ENCODE measurements around the gene B3GLCT.
"Not testable (repeated sequence)": the region's sequence is repeated elsewhere in the genome, so short reads cannot be mapped to it uniquely, and the experiment has no call there.

The B3GLCT gene

DNA sequence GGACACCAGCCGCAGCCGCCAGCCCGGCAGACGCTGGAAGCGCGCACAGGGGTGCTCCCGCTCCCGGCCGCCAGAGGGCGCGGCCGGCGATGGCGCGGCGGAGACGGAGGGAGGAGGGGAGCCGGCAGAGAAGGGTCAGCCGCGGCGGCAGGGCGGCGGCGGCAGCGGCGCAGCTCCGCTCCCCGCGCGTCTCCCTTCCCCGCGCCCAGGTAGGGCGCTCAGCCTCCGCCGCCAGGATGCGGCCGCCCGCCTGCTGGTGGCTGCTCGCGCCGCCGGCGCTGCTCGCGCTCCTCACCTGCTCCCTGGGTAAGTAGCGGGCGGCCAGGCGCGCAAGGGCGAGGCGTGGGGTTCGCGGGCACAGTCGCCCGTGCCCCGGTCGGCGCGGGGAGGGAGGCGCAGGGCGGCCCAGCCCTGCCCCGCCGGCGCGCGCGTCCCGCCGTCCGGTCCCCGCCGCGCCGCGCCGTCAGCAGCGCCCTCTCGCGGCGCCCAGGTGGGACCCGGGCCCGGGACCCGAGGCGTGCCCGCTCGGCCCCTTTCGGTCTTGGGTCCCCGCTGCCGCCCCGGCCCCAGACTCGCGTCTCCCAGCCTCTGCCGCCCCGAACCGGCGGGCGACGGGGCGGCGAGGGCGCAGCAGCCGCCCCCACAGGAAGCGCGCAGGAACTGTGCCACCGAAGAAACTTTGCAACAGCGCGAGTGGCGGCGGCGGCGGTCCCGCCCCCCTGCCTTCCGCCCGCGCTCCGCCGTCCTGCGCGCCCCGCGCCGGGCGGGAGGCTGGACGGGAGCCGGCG is at the start of gene B3GLCT:
Gene B3GLCT, plus strand, starts transcription at position 127 of the 788 bp plus-strand sequence. Its CDS starts 110 bp downstream, at position 237.
- DNase-seq (ENCODE audit: low read depth): peak; percentile 74

DNA sequence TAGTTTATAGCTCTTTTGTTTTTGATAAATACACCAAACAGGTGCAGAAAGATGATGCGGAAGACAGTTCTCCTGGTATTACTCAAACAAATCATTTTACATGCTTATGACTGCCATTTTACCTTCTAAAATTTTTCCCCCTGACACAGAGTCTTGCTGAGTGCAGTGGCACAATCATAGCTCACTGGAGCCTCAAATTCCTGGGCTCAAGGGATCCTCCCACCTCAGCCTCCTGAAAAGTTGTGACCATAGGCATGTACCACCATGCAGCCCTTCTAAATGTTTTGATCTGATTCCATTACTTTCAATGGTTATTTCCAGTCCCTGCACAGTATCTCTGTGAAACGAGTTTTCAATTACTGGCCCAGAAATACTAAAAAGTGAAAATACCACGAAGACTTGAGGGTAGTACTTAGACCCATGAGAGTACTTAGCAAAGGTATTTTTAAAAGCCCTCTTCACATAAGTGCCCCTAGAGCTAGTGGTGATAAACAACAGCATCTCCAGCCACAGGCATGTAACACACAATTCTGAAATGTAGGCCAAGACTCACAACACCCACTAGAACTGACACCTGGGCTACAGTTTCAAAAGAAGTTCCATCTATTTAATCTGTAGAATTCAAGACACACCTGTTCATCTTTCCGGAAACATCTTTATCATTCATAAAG is 49.3 kb upstream of the B3GLCT start:
- DNase-seq (ENCODE audit: low read depth): no peak

DNA sequence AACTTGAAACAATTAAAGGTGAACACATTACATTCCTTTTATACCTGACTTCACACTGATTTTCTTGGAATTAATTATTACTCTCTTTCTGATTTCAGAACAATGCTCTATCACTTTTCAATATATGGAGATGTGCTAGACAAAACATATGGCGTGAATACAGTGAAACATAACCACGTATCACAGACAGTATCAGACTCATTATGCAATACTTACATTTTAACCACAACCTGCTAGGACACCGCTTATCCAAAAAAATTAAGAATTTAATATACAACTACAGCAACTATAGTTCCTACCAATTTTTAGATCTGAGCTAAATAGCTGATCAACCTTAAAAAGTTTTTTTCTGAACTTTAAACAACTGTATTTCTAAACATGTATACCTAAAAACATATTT is 47.9 kb upstream of the B3GLCT start:
- no peak for DNase-seq (ENCODE audit: low read depth)

DNA sequence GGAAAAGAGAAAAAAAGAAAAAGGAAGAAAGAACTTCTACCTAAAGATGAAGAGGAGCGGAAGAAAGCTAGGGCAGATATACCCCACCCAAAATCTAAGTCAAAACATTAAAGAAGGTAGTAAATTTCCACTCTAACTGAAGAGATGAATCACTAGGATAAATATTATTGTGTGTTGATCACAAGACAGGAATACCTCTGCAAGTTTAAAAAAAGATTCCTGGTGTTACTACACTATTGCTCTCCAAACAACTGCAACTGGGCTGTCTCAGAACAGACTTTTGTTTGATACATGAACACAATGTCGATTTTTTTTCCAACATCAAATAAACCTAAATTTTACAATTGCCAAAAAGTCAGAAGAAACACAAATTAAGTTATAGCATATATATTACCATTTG is 44.8 kb upstream of the B3GLCT start:
- no peak for DNase-seq (ENCODE audit: low read depth)

DNA sequence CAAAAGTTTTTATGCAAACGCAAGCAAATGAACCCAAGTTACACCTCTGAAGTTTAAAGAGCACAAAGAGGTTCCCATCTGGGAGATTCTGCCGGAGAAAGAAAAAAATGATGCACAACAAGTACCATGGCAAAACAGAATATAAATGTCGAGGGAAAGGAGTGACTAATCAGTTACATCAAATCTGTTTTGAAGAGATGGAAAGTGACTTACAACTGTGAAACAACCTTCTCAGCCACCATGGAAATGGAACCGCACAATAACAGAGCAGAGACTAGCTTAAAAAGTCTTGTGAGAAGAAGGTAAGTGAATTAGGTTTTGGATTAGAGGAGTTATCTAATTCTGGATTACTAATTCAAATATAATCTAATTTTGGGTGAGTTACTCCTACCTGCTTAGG is 40.5 kb upstream of the B3GLCT start:
- no peak for DNase-seq (ENCODE audit: low read depth)

DNA sequence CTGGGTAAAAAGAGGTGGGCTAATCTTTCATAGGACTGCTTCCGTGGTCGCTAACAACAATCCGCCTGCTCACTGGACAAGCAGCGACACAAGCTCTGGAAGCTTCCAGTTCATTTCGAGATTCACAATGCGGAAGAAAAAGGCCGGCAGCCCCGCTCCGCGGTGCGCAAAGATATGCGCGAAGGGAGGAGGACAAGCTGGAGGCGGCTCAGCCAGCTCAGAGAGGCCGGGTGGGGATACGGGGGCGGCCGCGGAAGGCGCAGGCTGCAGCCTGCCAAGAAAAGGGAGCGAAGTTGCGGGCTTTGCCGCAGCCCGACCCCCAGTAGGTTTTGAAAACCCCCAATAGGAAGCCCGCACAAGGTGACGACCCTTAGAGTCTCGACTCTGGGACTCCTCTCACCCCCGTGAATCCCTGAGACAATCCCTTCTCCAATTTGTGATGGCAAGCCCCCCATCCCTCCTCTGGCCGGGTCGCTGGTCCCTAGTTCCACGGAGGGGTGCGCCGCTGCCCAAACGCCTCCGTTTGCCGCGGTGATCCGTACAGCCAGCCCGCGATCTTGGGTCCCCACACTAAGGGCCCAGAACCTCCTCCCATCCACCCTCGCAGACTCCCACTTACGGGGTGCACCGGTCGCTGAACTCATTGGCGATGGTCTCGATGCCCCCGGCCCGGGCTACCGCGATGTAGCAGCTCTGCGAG is 38.8 kb upstream of the B3GLCT start:
- peak; percentile 54 for DNase-seq (ENCODE audit: low read depth)

DNA sequence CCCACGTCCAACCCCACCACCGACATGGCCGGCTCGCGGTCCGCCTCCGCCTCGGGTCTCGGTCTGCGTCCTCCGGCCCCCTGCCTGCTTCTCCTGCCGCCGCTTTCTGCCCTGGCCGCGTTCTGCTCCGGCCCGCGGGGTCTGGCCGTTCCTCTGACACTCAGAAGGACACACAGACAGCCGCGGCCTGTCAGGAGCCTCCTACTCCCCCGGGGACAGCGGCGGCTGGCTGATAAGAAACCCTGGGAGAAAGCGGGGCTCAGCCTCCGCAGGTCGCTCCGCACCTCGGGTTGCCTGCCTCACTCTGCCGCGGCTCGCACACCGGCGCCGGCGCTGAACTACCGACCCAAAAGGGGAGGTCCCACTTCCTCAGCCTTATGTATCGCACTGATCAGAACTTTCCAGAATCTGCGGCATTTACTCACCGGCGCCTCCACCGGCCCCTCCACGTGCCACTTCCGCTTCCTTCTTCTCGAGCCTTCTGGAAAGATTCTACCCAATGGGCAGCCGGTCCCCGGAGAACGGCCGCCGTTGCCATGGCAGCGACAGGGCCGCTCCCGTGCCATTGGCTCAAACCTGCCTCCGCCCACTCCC is 38.1 kb upstream of the B3GLCT start, which contains the start of gene HSPH1:
Gene HSPH1, minus strand, starts transcription at position 348 of the 594 bp plus-strand sequence. Its CDS starts 322 bp downstream, at position 26.
- DNase-seq (ENCODE audit: low read depth): peak; percentile 99

DNA sequence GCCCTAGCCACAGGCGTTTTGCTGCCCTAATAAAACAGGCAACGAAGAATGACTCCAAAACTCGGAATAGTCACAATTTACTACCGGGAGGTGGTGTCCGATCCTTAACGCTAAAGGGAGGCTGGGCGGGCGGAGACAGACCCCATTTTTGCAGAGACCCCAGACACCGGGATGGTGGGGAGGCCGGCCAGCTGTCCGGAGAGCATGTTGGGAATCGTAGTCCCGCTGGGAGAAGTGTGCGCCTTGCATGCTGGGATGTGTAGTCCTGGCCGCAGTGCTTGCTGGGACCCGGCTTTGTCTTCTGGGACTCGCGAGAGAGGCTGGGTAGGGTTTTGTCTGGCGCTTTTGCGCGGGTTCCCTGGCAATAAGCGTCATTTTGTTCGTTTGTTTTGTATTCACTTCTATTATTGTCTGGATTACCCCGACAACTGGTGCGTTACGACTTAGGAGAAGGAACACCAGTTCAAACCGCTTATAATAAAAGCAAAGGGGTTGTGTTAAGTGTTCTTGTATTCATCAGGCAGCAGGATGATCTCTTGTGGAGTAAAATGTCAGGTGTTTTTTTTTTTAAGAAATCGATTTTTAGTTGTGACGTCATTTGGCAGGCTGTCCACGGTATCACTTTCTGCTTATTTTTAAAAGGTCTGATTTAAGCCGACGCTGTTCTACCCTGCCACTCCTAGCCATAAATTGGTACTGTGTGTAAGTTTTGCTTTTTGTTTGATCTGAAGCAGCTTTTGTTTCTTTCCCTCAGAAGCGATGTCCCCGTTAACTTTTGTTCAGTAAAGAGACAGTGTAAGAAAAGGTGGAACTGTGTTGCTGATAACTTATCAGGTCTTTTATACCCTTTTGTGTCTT is 37.4 kb upstream of the B3GLCT start:
- DNase-seq (ENCODE audit: low read depth): peak; percentile 91

DNA sequence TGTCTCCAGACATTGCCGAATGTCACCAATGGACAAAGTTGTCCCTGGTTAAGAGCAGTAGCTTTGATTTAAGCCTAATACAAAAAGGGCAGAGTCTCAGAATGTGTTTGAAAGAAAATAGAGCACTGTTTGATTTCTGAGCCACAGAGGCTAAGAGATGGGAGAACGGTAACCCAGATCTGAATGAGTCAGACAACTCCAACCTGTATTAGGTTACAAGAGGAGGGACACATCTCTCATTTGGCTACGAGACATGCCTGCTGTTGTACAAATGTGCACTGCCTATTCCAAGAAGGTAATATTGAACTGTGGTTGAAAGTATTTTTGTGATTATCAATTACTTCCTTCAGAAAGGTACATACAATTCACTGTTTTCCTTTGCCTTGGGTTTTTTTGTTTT is 33.2 kb upstream of the B3GLCT start:
- DNase-seq (ENCODE audit: low read depth): no peak

DNA sequence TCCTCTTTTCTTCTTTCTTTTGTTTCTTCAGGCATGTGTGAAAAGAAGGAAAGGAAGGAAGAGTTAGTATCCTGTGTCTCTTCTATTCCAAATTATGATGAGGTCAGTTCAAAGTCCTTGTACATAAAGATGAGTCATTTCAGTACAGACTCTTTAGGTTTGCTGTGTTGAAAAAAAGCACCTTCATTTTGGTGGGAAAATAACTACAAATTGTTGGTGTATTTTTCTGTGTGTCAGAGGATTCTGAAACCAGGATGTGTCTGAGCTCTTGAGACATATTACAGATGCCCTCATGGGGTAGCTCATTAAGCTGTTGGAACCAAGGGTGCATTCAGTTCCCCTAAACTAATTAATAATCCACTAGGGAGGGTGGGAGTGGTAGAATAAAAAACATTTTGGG is 32.3 kb upstream of the B3GLCT start:
- DNase-seq (ENCODE audit: low read depth): no peak

DNA sequence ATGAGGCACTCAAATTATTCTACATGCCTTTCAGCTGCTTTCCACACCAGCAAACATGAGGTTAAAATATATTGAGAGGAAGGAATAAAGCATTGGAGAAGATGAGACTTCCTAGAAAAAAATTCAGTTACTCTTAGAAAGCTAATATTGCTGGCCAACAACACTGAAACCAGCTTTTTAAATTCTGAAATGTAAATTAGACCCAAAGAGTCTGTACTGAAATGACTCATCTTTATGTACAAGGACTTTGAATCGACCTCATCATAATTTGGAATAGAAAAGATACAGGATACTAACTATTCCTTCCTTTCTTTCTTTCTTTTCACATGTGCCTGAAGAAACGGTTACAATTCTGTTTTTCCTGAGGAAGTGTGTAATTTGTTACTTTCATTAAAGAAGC is 31.6 kb upstream of the B3GLCT start:
- DNase-seq (ENCODE audit: low read depth): no peak

DNA sequence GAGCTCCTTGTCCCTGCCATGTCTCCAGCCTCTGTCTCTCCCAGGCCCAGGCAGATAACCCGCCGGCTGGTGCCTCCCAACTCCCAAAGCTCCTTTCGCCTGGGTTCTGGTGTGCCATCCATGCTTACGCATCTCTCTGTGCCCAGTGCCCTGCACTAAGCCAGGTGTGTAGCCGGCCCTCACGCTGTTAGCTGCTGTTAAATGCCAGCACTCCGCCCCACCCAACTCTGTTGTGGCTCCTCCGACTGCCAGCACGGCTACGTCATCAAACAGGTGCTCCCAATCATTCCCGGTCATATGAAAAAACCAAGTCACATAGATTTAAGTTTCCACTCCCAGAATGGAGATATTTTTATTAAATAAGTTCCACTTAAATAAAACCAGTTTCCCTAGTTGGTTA is 31.0 kb upstream of the B3GLCT start:
- no peak for DNase-seq (ENCODE audit: low read depth)

DNA sequence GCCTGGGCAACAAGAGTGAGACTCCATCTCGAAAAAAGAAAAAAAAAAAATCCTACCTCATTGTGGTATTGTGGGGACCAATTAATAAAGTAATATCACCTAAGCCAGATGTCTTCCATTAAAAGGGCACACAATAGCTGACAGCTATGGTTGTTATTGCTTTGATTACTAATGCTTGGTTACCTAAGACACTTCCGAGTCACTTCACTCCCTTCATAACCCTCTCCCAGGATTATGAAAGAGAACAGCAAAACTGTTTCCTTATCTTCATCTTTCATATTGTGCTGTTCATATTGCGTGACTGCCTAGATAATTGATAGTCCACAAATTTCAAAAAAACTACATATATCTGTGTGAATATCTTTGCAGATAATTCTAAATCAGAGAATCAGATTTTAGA is 27.8 kb upstream of the B3GLCT start:
- DNase-seq (ENCODE audit: low read depth): no peak

DNA sequence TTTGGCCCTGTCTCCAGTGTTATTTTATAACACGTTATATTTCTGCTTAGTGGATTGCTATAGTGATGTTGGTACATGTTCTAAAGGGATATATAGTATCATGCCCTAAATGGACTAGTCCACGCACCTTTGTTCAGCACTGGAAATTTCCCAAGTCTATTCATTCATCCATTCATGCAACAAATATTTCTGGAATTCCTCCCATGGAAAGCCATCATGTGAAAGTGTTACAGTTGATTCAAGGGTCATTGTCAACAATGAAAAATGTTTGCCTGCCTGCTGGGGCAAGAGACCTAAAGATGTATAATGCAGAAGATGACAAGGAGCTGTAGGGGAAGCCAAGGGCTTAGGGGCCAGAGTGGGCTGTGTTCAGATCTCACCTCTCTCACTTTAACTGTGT is 27.2 kb upstream of the B3GLCT start:
- no peak for DNase-seq (ENCODE audit: low read depth)

DNA sequence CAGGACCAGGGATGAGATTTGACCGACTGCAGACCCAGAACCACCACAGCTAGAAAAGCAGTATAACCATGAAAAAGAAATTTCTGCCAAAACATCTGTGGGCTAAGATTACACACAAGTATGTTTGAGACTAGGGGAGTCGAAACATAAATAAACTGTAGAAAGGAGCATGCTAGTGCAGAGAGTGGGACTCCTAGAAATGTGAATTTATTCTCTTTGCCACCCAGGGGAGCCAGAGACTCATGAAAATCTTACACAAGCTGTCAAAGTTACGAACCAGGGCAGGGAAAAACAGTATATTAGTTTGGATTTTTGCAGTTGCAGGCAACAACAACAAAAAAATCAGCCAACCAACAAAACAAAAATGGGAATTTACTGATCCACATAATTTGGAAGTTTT is 25.8 kb upstream of the B3GLCT start:
- no peak for DNase-seq (ENCODE audit: low read depth)

DNA sequence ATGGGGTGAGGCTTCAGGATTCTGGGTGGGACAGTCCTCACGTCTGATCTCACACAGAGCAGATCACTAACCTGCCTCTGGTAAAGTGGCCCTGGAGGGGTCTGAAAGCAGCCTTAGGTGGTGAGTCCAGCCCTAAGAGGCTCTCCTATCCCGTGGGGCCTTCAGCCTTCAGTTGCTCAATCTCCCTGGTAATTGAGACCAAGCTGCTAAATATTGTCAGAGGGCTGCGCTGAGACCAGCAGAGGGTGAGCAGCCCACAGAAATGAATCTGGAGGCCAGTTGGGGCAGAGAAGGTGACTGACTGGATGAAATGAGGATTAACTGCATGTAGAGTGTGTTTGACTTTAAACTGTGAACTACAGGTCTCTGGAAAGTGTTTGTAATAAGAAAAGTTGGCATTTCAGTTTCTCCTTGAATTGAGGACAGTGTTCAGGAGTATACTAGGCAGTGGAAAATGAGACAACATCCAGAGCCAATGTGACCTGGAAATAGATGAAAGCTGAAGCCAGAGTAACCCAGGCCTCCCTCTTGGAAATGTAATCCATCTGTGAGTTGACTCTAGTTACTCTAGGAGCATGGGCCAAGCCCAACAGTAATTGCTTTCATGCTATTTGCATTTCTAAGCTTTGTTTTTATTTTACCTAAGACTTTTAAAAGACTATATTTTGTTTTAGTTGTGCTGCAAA is 23.8 kb upstream of the B3GLCT start:
- DNase-seq (ENCODE audit: low read depth): no peak

DNA sequence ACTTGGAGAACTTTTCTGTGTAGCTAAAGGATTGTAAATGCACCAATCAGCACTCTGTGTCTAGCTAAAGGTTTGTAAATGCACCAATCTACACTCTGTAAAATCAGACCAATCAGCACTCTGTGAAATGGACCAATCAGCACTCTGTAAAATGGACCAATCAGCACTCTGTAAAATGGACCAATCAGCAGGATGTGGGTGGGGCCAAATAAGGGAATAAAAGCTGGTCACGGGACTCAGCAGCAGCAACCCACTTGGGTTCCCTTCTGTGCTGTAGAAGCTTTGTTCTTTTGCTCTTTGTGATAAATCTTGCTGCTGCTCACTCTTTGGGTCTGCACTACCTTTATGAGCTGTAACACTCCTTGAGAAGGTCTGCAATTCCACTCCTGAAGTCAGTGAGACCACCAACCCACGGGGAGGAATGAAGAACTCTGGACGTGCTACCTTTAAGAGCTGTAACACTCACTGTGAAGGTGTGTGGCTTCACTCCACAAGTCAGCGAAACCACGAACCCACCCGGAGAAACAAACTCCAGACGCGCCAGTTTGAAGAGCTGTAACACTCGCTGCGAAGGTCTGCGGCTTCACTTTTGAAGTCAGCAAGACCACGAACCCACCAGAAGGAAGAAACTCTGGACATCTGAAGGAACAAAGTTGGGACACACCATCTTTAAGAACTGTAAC is 21.8 kb upstream of the B3GLCT start:
- DNase-seq (ENCODE audit: low read depth): not testable (repeated sequence)

DNA sequence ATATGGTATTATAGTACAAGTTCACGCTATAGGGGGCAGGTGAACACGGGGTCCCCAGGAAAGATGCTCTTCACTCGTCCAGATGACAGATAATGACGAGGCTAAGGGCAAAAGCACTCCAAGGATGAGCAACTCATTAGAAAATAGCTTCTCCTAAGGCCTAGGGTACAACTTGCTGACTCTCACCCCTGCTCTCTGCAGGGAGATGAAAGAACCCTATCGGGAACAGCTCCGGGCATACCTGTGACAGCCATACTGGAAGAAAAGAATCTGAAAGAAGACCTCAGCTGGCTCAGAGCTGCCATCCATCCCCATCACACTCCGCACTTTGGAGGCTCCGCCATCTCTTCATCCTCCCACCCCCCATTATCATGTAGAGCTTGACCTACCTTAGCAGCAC is 20.5 kb upstream of the B3GLCT start:
- no peak for DNase-seq (ENCODE audit: low read depth)

DNA sequence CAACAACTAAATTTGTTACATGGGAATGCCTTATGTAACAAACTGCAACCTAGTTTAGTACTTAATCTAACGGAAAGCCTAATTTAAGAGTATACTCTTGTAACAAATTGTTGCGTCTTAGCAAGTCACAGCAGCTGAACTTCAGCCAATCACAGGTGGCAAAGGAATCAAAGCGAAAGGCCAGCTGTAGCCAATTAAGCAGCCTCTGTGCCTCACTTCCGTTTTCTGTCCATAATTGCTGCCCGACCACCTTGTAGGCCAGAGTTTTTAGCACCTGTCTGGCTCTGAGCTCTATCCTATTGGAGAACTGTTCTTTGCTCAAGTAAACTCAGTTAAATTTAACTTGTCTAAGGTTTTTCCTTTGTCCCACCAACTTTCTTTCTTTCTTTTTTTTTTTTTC is 20.0 kb upstream of the B3GLCT start:
- no peak for DNase-seq (ENCODE audit: low read depth)

DNA sequence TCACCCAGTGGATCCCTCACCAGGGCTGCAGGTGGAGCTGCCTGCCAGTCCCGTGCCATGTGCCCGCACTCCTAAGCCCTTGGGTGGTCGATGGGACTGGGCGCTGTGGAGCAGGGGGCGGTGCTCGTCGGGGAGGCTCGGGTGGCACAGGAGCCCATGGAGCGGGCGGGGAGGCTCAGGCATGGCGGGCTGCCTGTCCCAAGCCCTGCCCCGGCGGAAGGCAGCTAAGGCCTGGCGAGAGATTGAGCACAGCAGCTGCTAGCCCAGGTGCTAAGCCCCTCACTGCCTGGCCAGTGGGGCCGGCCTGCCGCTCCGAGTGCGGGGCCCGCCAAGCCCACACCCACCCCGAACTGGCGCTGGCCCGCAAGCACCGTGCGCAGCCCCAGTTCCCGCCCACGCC is 16.8 kb upstream of the B3GLCT start:
- DNase-seq (ENCODE audit: low read depth): no peak

Data from activated T-helper 9 cell treated with anti-CD3 and anti-CD28 coated beads, Interleukin-2, amount 50 U/mL, for 16 hours (primary cell).